GM19239 (cell line): Measurements from ENCODE around the gene LTBP4.
"Not testable (repeated sequence)": the region's sequence is repeated elsewhere in the genome, so short reads cannot be mapped to it uniquely, and the experiment has no call there.

Experiments
- DNase-seq: peaks from one replicate; pipeline ENCODE4 v3.0.0; 2011; ENCODE audit warnings: low spot score; ENCODE audit not compliant: insufficient read length
- FAIRE-seq: peaks from 2 replicates; lab custom pipeline; 2011; peaks lifted over from hg19 to GRCh38; lab: Jason Lieb, UNC

The LTBP4 gene

GRCh38 chr19:40623403-40624251, 22.5 kb downstream of the LTBP4 start:
- DNase-seq (no peak), FAIRE-seq (no peak)

- not testable (repeated sequence) for FAIRE-seq, DNase-seq
Measured at GRCh38 chr19:40624369-40625153, 23.4 kb downstream of the LTBP4 start.

- FAIRE-seq (no peak), DNase-seq (no peak)
Measured at GRCh38 chr19:40625406-40626120, 24.4 kb downstream of the LTBP4 start.

- FAIRE-seq (no peak), DNase-seq (no peak)
Measured at GRCh38 chr19:40626918-40627317, 25.7 kb downstream of the LTBP4 start.

- no peak for FAIRE-seq
Measured at GRCh38 chr19:40627486-40628279, 26.5 kb downstream of the LTBP4 start.

GRCh38 chr19:40629346-40629745, 28.2 kb downstream of the LTBP4 start:
- no peak for FAIRE-seq
- no peak for DNase-seq

More at GRCh38 chr19:40627486-40628279, 26.5 kb downstream of the LTBP4 start:
- DNase-seq = no peak

- FAIRE-seq (no peak), DNase-seq (no peak)
Measured at GRCh38 chr19:40630571-40631160, 29.5 kb downstream of the LTBP4 start.

GRCh38 chr19:40632311-40633036, 31.3 kb downstream of the LTBP4 start:
- FAIRE-seq = no peak
- no peak for DNase-seq

- no peak for FAIRE-seq
- no peak for DNase-seq
Measured at GRCh38 chr19:40633207-40633606, 32.0 kb downstream of the LTBP4 start.

GRCh38 chr19:40638327-40638726, 37.2 kb downstream of the LTBP4 start:
- FAIRE-seq (no peak), DNase-seq (no peak)

GRCh38 chr19:40639638-40639982, 38.4 kb downstream of the LTBP4 start:
- DNase-seq (no peak), FAIRE-seq (no peak)

- DNase-seq = no peak
- no peak for FAIRE-seq
Measured at GRCh38 chr19:40640744-40641143, 39.6 kb downstream of the LTBP4 start.

GRCh38 chr19:40641281-40641680, 40.1 kb downstream of the LTBP4 start:
- no peak for DNase-seq
- FAIRE-seq = no peak

- FAIRE-seq = no peak
- no peak for DNase-seq
Measured at GRCh38 chr19:40642051-40642706, 41.0 kb downstream of the LTBP4 start.

- DNase-seq (no peak), FAIRE-seq (no peak)
Measured at GRCh38 chr19:40642757-40643305, 41.7 kb downstream of the LTBP4 start.

- DNase-seq (no peak), FAIRE-seq (no peak)
Measured at GRCh38 chr19:40646743-40647254, 45.6 kb downstream of the LTBP4 start.

- not testable (repeated sequence) for FAIRE-seq, DNase-seq
Measured at GRCh38 chr19:40649903-40650675, 48.9 kb downstream of the LTBP4 start.
